AG04450 (cell line): ENCODE data around the gene DPEP1. TPM values are rescaled to one million over a fixed set of nuclear protein-coding genes. Genes with fewer than 3 reads are reported as not detected.
A peak's percentile ranks its signal among the peaks of the same experiment; 100 is the strongest.

Source experiments
- CTCF ChIA-PET: fragments of 300-600, 350-600 bp; formaldehyde crosslinking; extraction: SDS; loops from one replicate; lab custom pipeline; 2022; ENCODE audit warnings: antibody characterized with exemption, inconsistent platforms; lab: Charles Lee
- POLR2A ChIA-PET: fragments of 350-600 bp; formaldehyde crosslinking; extraction: SDS; loops from one replicate; lab custom pipeline; 2021; ENCODE audit warnings: antibody characterized with exemption, inconsistent platforms; lab: Yijun Ruan, JAX
- DNase-seq: peaks from one replicate; pipeline ENCODE4 v3.0.0-alpha.2; 2011; ENCODE audit warnings: low read depth, low spot score
- H3K27ac ChIP-seq: one replicate; pipeline ENCODE4 v1.5.1; 2012; ENCODE audit warnings: low read depth, low read length, control low read depth
- H3K27me3 ChIP-seq: one replicate; pipeline ENCODE4 v1.6.0; 2012; ENCODE audit warnings: low read length; ENCODE audit not compliant: control insufficient read depth, insufficient read depth
- H3K4me3 ChIP-seq: 2 replicates; pipeline ENCODE4 v1.5.1; 2011; ENCODE audit warnings: mild to moderate bottlenecking, low read depth, low read length, control low read depth
- H3K9me3 ChIP-seq: 2 replicates; pipeline ENCODE4 v1.5.1; 2012; ENCODE audit warnings: low read length; ENCODE audit not compliant: control insufficient read depth, insufficient read depth
- CTCF ChIP-seq: IDR thresholded peaks from 2 replicates; pipeline ENCODE4 v1.5.1; 2011; ENCODE audit warnings: low read depth, low read length, control low read depth, inconsistent platforms
- polyA plus RNA-seq: library from polyadenylated mRNA; depleted of rRNA; stranded (reverse); fragments of >200 nt; gene quantifications from 2 replicates; pipeline ENCODE4 v1.2.3, GENCODE V29; 2011

DPEP1 gene
- polyA plus RNA-seq, 1 experiment = not detected

GRCh38 chr16:89651584-89651983 lies 38.1 kb downstream of the DPEP1 start:
- ChIA-PET CTCF (no interaction called here), POLR2A (no interaction called here)
- no peak for DNase-seq

DNA sequence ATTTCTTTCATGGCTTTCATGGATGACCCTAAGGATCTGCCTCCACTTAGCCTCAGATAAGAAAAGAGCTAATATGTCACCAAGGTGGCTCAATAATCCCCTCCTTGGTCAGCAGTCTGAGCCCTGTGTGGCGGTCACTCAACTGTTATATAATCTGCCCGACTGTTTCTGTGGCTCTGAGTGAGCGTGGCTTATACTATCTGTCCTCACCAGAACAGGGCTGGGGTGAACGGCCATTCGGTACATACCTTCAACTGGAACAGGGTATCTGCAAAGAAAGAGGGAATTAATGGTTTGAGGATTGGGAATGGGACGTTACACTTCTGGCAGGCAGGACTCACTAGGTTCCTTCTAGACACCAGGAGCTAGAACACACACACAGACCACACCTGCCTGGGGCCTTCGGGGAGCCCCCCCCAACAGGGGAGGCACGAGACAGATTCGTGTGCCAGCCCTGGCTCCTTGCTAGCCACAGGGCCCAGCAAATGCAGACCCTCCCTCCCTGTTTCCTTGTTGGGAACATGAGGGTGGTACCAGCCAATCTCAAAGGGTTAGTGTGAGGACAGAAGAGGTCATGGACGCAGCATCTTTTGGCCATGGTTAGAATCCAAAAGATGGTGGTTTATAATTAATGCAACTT lies 40.3 kb downstream of the DPEP1 start:
- CTCF ChIA-PET = interaction anchor here (0.9 to 1.7 kb wide), 3 partner anchors 12 to 97 kb away, joined by 3 to 10 read pairs (median 4); no protein-coding TSS in a partner anchor
- Histone ChIP-seq H3K27me3 (no peaks in the 10 kb centered on the region), H3K4me3 (no peak overlapping the region), H3K27ac (no peak overlapping the region), H3K9me3 (peaks cover 3% of the 10 kb centered on the region; the same call in 1 of the 2 replicates)
- POLR2A ChIA-PET = interaction anchor here (0.7 kb wide), 2 partner anchors 21 to 95 kb away, joined by 5 to 8 read pairs; no protein-coding TSS in a partner anchor
- no peak for DNase-seq
- no peak for TF ChIP-seq CTCF

More at GRCh38 chr16:89651584-89651983, 38.1 kb downstream of the DPEP1 start:
- Histone ChIP-seq H3K4me3 (no peak overlapping the region), H3K27ac (no peak overlapping the region), H3K9me3 (peaks cover 1% of the 10 kb centered on the region; the same call in 1 of the 2 replicates), H3K27me3 (no peaks in the 10 kb centered on the region)
- TF ChIP-seq CTCF = no peak

DNA sequence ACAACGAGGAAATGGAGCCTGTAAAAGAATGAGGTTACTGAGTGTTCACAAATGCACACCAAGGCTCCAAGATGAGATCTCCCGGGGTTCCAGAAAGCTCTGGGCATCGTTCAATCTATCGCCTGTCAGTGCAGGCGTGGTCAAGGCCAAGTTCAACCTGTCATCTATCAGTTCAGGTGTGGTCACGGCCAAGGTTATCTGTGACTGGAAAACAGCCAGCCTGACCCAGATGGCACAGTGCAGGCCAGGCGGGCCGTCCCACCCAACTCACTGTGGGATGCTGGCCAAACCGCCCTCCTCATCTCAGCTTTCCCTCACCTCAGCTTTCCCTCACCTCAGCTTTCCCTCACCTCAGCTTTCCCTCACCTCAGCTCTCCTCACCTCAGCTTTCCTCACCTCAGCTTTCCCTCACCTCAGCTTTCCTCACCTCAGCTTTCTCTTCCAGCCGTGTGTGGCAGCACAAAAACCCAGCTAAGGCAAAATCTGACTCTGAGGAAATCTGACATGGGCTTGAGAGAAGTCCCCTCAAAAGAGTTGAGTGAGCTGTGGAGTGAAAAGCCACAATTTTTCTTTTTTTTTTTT lies 41.7 kb downstream of the DPEP1 start:
- no peak for TF ChIP-seq CTCF
- CTCF ChIA-PET = interaction anchor here (1.7 kb wide), 1 partner anchor 13 kb away, joined by 4 read pairs; no protein-coding TSS in a partner anchor
- no peak for DNase-seq
- no peak overlapping the region for H3K4me3 ChIP-seq
- no peak overlapping the region for H3K27ac ChIP-seq
- no peaks in the 10 kb centered on the region for H3K27me3 ChIP-seq
- peaks cover 3% of the 10 kb centered on the region; the same call in 1 of the 2 replicates for H3K9me3 ChIP-seq
- POLR2A ChIA-PET = no interaction called here

- Histone ChIP-seq H3K27me3 (no peaks in the 10 kb centered on the region), H3K4me3 (peak overlapping the region; percentile 93), H3K9me3 (peaks cover 3% of the 10 kb centered on the region; the same call in 1 of the 2 replicates), H3K27ac (no peak overlapping the region)
- ChIA-PET CTCF (interaction anchor here (0.6 kb wide), 1 partner anchor 15 kb away, joined by 3 read pairs; no protein-coding TSS in a partner anchor), POLR2A (interaction anchor here (0.7 to 1.7 kb wide), 3 partner anchors 30 to 149 kb away, joined by 4 to 8 read pairs (median 5); partner anchors contain the start of gene CDK10)
- no peak for DNase-seq
- TF ChIP-seq CTCF = no peak
Measured at GRCh38 chr16:89656435-89657121, 43.1 kb downstream of the DPEP1 start.
